ENCODE measurements around the gene ZDHHC24.

The ZDHHC24 gene

DNA sequence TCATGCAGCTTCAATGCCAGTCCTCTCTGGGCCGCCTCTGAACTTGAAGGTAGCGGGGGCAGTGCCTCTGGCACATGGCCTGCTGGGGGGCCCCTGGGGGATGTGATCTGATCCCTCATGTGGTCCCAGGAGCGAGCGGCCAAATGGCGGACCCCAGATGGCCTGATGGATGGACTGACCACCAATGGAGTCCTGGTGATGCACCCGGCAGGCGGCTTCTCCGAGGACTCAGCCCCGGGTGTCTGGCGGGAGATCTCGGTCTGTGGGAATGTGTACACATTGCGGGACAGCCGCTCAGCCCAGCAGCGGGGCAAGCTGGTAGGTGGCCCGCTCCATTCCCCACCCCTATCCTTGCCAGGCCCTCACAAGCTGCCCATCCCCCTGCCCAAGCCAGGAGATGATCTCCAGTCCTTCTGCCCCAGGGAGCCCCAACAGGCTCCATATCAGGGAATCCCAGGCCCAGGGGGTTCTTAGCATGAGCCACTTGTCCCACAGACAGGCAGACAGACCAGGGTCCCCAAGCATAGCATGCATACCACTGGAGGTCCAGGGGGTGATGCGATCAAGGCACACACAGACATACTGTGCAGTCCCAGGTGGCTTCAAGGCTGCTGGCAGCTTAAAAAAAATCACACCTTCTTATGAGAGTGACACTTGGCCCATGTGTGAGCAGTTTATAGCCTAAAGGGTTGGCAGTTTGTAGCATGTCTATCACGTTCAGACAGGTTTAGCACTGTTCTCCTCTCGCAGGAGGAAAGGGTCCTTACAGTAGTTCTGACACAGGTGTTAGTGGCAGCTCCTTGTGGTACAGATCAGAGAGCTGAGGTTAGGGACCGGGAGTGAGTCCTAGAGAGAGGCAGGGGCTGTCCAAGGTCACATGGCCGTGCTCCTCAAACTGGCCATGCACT is 72.0 kb downstream of the ZDHHC24 start:
- no peak for DNase-seq (ENCODE audit: low read depth in 2 of 2)

DNA sequence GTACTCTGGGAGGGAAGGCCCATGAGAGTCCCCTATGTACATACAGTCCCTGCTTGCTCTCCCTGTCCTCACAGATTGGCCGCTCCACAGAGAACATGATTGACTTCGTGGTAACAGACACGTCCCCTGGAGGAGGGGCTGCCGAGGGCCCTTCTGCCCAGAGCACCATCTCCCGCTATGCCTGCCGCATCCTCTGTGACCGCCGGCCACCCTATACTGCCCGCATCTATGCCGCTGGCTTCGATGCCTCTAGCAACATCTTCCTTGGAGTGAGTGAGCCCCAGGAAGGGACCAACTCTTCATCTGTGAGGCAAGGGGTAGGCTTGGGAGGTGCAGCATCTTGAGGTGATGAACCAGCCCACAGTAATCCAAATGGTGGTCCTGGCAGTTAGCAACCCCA is 72.7 kb downstream of the ZDHHC24 start:
- DNase-seq (ENCODE audit: low read depth in 2 of 2): no peak

DNA sequence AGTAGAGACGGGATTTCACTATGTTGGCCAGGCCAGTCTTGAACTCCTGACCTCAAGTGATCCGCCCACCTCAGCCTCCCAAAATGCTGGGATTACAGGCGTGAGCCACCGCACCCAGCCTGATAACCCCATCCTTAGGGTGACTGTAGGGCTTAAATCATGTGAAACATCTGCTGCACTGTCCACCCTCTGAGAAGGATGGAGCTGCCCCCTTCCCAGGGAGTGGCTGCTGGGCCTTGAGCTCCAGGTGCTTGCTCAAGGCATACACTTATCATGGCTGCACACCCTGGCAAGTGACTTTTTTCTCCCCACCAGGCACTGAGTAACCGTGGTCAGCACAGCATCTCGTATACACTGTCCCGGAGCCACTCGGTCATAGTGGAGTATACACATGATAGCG is 73.8 kb downstream of the ZDHHC24 start:
- no peak for DNase-seq (ENCODE audit: low read depth in 2 of 2)

DNA sequence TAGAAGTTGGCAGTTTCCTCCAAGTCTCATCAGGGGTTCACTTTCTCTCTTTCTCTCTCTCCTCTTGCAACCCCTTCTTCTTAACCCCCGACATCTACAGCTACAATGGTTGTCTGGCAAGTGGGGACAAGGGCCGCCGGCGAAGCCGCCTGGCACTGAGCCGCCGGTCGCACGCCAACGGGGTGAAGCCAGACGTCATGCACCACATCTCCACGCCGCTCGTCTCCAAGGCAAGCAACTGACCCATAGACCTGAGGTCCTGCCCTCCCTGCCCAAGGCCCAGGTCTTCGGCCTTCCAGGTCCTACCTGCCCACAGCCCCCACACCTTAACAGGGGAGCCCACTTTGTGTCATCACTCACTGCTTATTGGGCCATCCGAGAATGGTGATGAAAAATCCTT is 74.7 kb downstream of the ZDHHC24 start:
- no peak for DNase-seq (ENCODE audit: low read depth in 2 of 2)
